22Rv1 (cell line): ENCODE results near the gene SIX1.

Source experiments
- CTCF ChIP-seq: fragments of 450-650 bp; IDR thresholded peaks from 2 replicates; pipeline ENCODE4 v1.5.1; 2017; ENCODE audit warnings: mild to moderate bottlenecking
- ZFX ChIP-seq: fragments of 450-650 bp; IDR thresholded peaks from 2 replicates; pipeline ENCODE4 v1.6.1; 2017; ENCODE audit warnings: antibody characterized with exemption, borderline replicate concordance

GRCh38 chr14:60679566-60680258, 30.4 kb upstream of the SIX1 start:
- TF ChIP-seq CTCF = no peak
- TF ChIP-seq ZFX = no peak
